ENCODE data around the gene SMYD3. TPM values are rescaled to one million over a fixed set of nuclear protein-coding genes. Genes with fewer than 3 reads are reported as not detected.

SMYD3 gene
- total and polyA plus RNA-seq, 9 of the 15 experiments (the other 6 are each of a cell fraction or from before 2014, with no cell fraction given), result 128 to 440 (median 197) TPM

- TF ChIP-seq ETS1 (conservative IDR thresholded peaks at IDR 0.05; ENCODE audit: control insufficient read depth, low read depth, low read length) (no peak), STAG1 (CRISPR knock-in tag; IDR thresholded peaks at IDR 0.05; ENCODE audit: borderline replicate concordance) (no peak)
Measured at GRCh38 chr1:246078888-246079252, 428.2 kb downstream of the SMYD3 start (continued).

DNA sequence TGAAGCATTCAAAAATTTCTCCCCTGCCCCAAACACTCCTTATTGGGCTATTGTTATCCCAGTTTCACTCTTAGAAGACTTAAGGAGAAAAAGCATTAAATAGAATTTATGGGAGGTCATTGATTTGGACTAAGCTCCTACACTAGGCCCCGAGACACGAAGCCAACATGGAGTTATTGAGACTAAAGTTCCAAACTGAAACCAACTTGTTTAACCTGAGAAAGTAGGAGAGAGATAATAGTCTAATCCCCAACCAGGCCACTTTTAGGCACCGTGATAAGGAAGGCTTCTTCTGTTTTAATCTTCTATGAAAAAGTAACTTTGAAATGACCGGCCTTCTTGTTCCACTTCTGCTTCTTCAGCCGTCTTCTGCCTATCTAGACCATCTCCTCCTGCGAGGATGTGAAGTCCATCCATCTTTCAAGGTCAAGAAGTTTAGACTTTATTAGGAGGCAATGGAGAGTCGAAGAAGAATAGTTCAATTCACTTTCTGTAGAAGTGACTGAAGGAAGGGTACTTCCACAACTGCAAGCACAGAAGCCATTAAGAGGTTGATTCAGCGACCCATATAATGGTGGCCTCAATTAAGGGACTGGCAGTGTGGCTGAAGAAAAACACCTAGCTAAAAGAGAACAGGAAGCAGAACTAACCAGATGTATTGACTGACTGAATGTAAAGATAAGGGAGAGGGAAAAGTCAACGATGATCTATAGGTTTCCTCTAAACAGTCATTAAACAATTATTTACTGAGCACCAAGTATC lies 428.8 kb downstream of the SMYD3 start:
- Histone ChIP-seq H3K4me1 (replicated peaks in 1 of 2; ENCODE audit: control insufficient read depth in 2 of 2, insufficient read depth in 2 of 2, low read length in 2 of 2) (peaks cover 0 to 25% of the 10 kb centered on the region in 2 experiments; a peak in 3 of 5 replicates), H3K9me3 (replicated peaks; ENCODE audit: control insufficient read depth, insufficient read depth, low read depth, low read length) (0 out of 2 replicates have a peak, but pooled peaks cover 4% of the 10 kb centered on the region), H3K9ac (ENCODE audit: insufficient read depth in 1 of 2, low read depth in 2 of 2, low read length in 2 of 2) (peak overlapping the region in 1 of 2 experiments; percentile 48; a peak in 2 of 4 replicates), H3K9me1 (ENCODE audit: control insufficient read depth, insufficient read depth, low read length) (no peaks in the 10 kb centered on the region), H3K27me3 (ENCODE audit: control insufficient read depth in 2 of 2, insufficient read depth in 2 of 2, low read length in 2 of 2) (no peaks in the 10 kb centered on the region), H3K4me2 (ENCODE audit: insufficient read depth, low read length) (peak overlapping the region; percentile 22), H3K36me3 (ENCODE audit: control insufficient read depth, insufficient read depth, low read length) (no peaks in the 10 kb centered on the region), H4K20me1 (replicated peaks; ENCODE audit: control insufficient read depth, insufficient read depth, low read length) (no peaks in the 10 kb centered on the region), H2AFZ (ENCODE audit: low read depth, low read length) (peak overlapping the region; percentile 73), H3K79me2 (ENCODE audit: control insufficient read depth, insufficient read depth, low read length) (peaks cover 5% of the 10 kb centered on the region; the same call in 1 of the 3 replicates), H3K4me3 (no peak overlapping the region), H3K27ac (ENCODE audit: extremely low read depth, low read depth, low read length) (peak overlapping the region; percentile 58)
- peak; percentile 19 for FAIRE-seq
- DNase-seq (ENCODE audit: extremely low read depth in 1 of 4, low spot score in 3 of 4), result peak in 2 of 4 experiments; percentile 21 to 39
- WGBS (ENCODE audit: insufficient coverage, low coverage, missing lambda C conversion rate), result 16% methylated on average over 9 of the region's 9 CpGs
- in situ Hi-C loops (cut with MboI) (no loop called here), intact Hi-C loops (cut with micrococcal nuclease) (no loop called here)
- peak; percentile 67 for ATAC-seq
- CTCF ChIA-PET (ENCODE audit: low intra/inter-chr PET ratio), result no interaction called here
- BruUV-seq (replicated peaks), result no TSS peak
- POLR2A ChIA-PET, result interaction anchor here (1.4 to 2.3 kb wide), 4 partner anchors 9 to 13 kb away, joined by 3 to 11 read pairs (median 5); no protein-coding TSS in a partner anchor
- TF ChIP-seq, protein P1, sequence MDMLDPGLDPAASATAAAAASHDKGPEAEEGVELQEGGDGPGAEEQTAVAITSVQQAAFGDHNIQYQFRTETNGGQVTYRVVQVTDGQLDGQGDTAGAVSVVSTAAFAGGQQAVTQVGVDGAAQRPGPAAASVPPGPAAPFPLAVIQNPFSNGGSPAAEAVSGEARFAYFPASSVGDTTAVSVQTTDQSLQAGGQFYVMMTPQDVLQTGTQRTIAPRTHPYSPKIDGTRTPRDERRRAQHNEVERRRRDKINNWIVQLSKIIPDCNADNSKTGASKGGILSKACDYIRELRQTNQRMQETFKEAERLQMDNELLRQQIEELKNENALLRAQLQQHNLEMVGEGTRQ (CRISPR knock-in tag; IDR thresholded peaks at IDR 0.05), result no peak
- TF ChIP-seq RCOR1 (IDR thresholded peaks at IDR 0.05; ENCODE audit: borderline replicate concordance in 1 of 2, low read depth in 2 of 2, low read length in 2 of 2), result no peak
- TF ChIP-seq ZNF740 (CRISPR knock-in tag; IDR thresholded peaks at IDR 0.05), result no peak
- TF ChIP-seq ZNF740 (tag; IDR thresholded peaks at IDR 0.05), result no peak
- no peak for TF ChIP-seq JUN (IDR thresholded peaks at IDR 0.05; ENCODE audit: borderline replicate concordance, low read depth, low read length)
- TF ChIP-seq JUN (CRISPR knock-in tag; IDR thresholded peaks at IDR 0.05; ENCODE audit: borderline replicate concordance), result no peak
- TF ChIP-seq, protein P2, sequence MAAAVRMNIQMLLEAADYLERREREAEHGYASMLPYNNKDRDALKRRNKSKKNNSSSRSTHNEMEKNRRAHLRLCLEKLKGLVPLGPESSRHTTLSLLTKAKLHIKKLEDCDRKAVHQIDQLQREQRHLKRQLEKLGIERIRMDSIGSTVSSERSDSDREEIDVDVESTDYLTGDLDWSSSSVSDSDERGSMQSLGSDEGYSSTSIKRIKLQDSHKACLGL (CRISPR knock-in tag; IDR thresholded peaks at IDR 0.05; ENCODE audit: borderline replicate concordance, poor library complexity, severe bottlenecking), result no peak
- no peak for TF ChIP-seq ZNF384 (IDR thresholded peaks at IDR 0.05; ENCODE audit: low read depth, low read length)
- no peak for TF ChIP-seq CBX8 (IDR thresholded peaks at IDR 0.05; ENCODE audit: borderline replicate concordance, extremely low read depth, low read depth, low read length, poor library complexity, severe bottlenecking)
- 0 out of 2 replicates have a peak, but pooled peaks have one; percentile 49 for TF ChIP-seq BACH1 (tag; IDR thresholded peaks at IDR 0.05)
- TF ChIP-seq ETV1 (tag; conservative IDR thresholded peaks at IDR 0.05; ENCODE audit: low read depth), result peak; percentile 44; the same call in 1 of the 2 replicates
- peak; percentile 55; the same call in 1 of the 2 replicates for TF ChIP-seq ZNF584 (CRISPR knock-in tag; IDR thresholded peaks at IDR 0.05; ENCODE audit: low read depth)

All from K562 (cell line).